SK-N-SH (cell line): ENCODE results near the gene REELD1. TPM values are rescaled to one million over a fixed set of nuclear protein-coding genes. Genes with fewer than 3 reads are reported as not detected.

Experiments
- CTCF ChIA-PET: fragments of 300-600, 350-600 bp; formaldehyde crosslinking; extraction: SDS; loops from one replicate; lab custom pipeline; 2021; lab: Yijun Ruan, JAX
- POLR2A ChIA-PET: fragments of 350-600 bp; sonication (Branson Sonifier 250); formaldehyde crosslinking; extraction: SDS; loops from one replicate; lab custom pipeline; 2020; ENCODE audit warnings: antibody characterized with exemption, inconsistent platforms; lab: Yijun Ruan, JAX
- DNase-seq: peaks from one replicate; pipeline ENCODE4 v3.0.0; 2012
- H2AFZ ChIP-seq: fragments of 200-600 bp; sonication (generic); 2 replicates; pipeline ENCODE4 v1.8.1; 2016; ENCODE audit warnings: antibody characterized with exemption, mild to moderate bottlenecking, low read depth
- H3F3A ChIP-seq: fragments of 200-600 bp; sonication (generic); replicated peaks from 2 replicates; pipeline ENCODE3; 2016; ENCODE audit warnings: antibody characterized with exemption, mild to moderate bottlenecking; ENCODE audit not compliant: insufficient read depth
- H3K27ac ChIP-seq, 2 experiments: fragments of 200-500 bp in 1 of 2; fragments of 200-600 bp in 1 of 2; sonication (Bioruptor generic) in 1 of 2; sonication (generic), shearing (Covaris generic) in 1 of 2; 2 replicates each; pipeline versions ENCODE4 v1.5.1 to v1.6.1; 2014 to 2016; ENCODE audit warnings: low read depth in 2 of 2, inconsistent platforms in 1 of 2, low read length in 1 of 2, mild to moderate bottlenecking in 1 of 2, mixed read lengths in 1 of 2
- H3K27me3 ChIP-seq: fragments of 200-600 bp; sonication (generic), shearing (Covaris generic); 2 replicates; pipeline ENCODE4 v1.6.1; 2016; ENCODE audit warnings: mixed run types; ENCODE audit not compliant: insufficient read depth
- H3K36me3 ChIP-seq, 2 experiments: fragments of 200-500 bp in 1 of 2; fragments of 200-600 bp in 1 of 2; sonication (Bioruptor generic) in 1 of 2; sonication (generic) in 1 of 2; replicated peaks in 1 of 2; 2 replicates each; pipeline versions ENCODE3 to v1.5.1; 2014 to 2016; ENCODE audit warnings: low read length in 1 of 2, mild to moderate bottlenecking in 1 of 2; ENCODE audit not compliant: insufficient read depth in 2 of 2, control insufficient read depth in 1 of 2
- H3K4me1 ChIP-seq, 2 experiments: fragments of 200-500 bp in 1 of 2; fragments of 200-600 bp in 1 of 2; sonication (Bioruptor generic) in 1 of 2; sonication (generic), shearing (Covaris generic) in 1 of 2; 2 replicates each; pipeline versions ENCODE4 v1.5.1 to v1.6.1; 2014 to 2016; ENCODE audit warnings: low read depth in 1 of 2, low read length in 1 of 2, mixed run types in 1 of 2; ENCODE audit not compliant: insufficient read depth in 2 of 2, control insufficient read depth in 1 of 2
- H3K4me2 ChIP-seq: fragments of 200-600 bp; sonication (generic), shearing (Covaris generic); 2 replicates; pipeline ENCODE4 v1.6.1; 2017; ENCODE audit warnings: mixed run types
- H3K4me3 ChIP-seq, 2 experiments: fragments of 200-500 bp in 1 of 2; fragments of 200-600 bp in 1 of 2; sonication (Bioruptor generic) in 1 of 2; sonication (generic), shearing (Covaris generic) in 1 of 2; 2 replicates each; pipeline versions ENCODE4 v1.5.1 to v1.8.1; 2014 to 2016; ENCODE audit warnings: low read depth in 2 of 2, inconsistent platforms in 1 of 2, low read length in 1 of 2, mild to moderate bottlenecking in 1 of 2, mixed read lengths in 1 of 2, moderate library complexity in 1 of 2
- H3K79me2 ChIP-seq: fragments of 200-600 bp; sonication (generic); 2 replicates; pipeline ENCODE4 v1.8.1; 2017; ENCODE audit warnings: mild to moderate bottlenecking; ENCODE audit not compliant: insufficient read depth
- H3K9ac ChIP-seq: fragments of 200-600 bp; sonication (generic); 2 replicates; pipeline ENCODE4 v1.6.1; 2017; ENCODE audit warnings: mixed run types
- H3K9me2 ChIP-seq: fragments of 200-600 bp; sonication (generic); 2 replicates; pipeline ENCODE4 v1.6.1; 2017; ENCODE audit warnings: mixed run types
- H3K9me3 ChIP-seq: fragments of 200-600 bp; sonication (generic); 2 replicates; pipeline ENCODE4 v1.6.1; 2017; ENCODE audit warnings: mixed run types, mild to moderate bottlenecking, moderate library complexity
- H4K20me1 ChIP-seq: fragments of 200-600 bp; sonication (generic); 2 replicates; pipeline ENCODE4 v1.6.1; 2017; ENCODE audit warnings: mild to moderate bottlenecking, mixed run types; ENCODE audit not compliant: insufficient read depth
- FOXJ3 ChIP-seq: sonication (generic); formaldehyde crosslinking; IDR thresholded peaks from 2 replicates; pipeline ENCODE4 v1.5.1; 2020; ENCODE audit warnings: mild to moderate bottlenecking, missing genetic modification reagents
- FOXM1 ChIP-seq: IDR thresholded peaks from 2 replicates; pipeline ENCODE4 v1.4.0; 2012; ENCODE audit warnings: low read depth, mild to moderate bottlenecking
- GABPA ChIP-seq: IDR thresholded peaks from 2 replicates; pipeline ENCODE4 v1.4.0; 2012; ENCODE audit warnings: low read depth, mild to moderate bottlenecking
- GATA2 ChIP-seq: sonication (generic); formaldehyde crosslinking; IDR thresholded peaks from 2 replicates; pipeline ENCODE4 v1.5.0; 2020; ENCODE audit warnings: mild to moderate bottlenecking, missing genetic modification reagents
- MEF2A ChIP-seq: IDR thresholded peaks from 2 replicates; pipeline ENCODE4 v1.4.0; 2012; ENCODE audit warnings: low read depth, borderline replicate concordance
- MXI1 ChIP-seq: IDR thresholded peaks from 2 replicates; pipeline ENCODE4 v1.6.1; 2012; ENCODE audit warnings: mild to moderate bottlenecking, low read depth, low read length, improper control_type of control experiment
- NRF1 ChIP-seq: IDR thresholded peaks from 2 replicates; pipeline ENCODE4 v1.6.1; 2012; ENCODE audit warnings: low read depth, mild to moderate bottlenecking, low read length
- RAD21 ChIP-seq: IDR thresholded peaks from 2 replicates; pipeline ENCODE4 v1.6.1; 2012; ENCODE audit warnings: mild to moderate bottlenecking, low read length
- RFX5 ChIP-seq: IDR thresholded peaks from 2 replicates; pipeline ENCODE4 v1.6.1; 2012; ENCODE audit warnings: mild to moderate bottlenecking, improper control_type of control experiment, low read length
- RXRA ChIP-seq: IDR thresholded peaks from 2 replicates; pipeline ENCODE4 v1.4.0; 2012; ENCODE audit warnings: low read depth, mild to moderate bottlenecking, borderline replicate concordance
- SIN3A ChIP-seq: IDR thresholded peaks from 2 replicates; pipeline ENCODE4 v1.6.1; 2012; ENCODE audit warnings: low read depth, mild to moderate bottlenecking, low read length, moderate library complexity, borderline replicate concordance
- SMC3 ChIP-seq: IDR thresholded peaks from 2 replicates; pipeline ENCODE4 v1.6.1; 2012; ENCODE audit warnings: low read depth, low read length, improper control_type of control experiment
- TAF1 ChIP-seq: IDR thresholded peaks from 2 replicates; pipeline ENCODE4 v1.6.1; 2012; ENCODE audit warnings: low read depth, mild to moderate bottlenecking, low read length, moderate library complexity, borderline replicate concordance
- YY1 ChIP-seq: IDR thresholded peaks from 2 replicates; pipeline ENCODE4 v1.4.0; 2012; ENCODE audit warnings: low read depth, mild to moderate bottlenecking
- ZBTB33 ChIP-seq: IDR thresholded peaks from 2 replicates; pipeline ENCODE4 v1.4.0; 2012; ENCODE audit warnings: low read depth, borderline replicate concordance
- WGBS: methylation state at CpG from one replicate; pipeline ENCODE4 v1.1.6; 2017; ENCODE audit warnings: low lambda C conversion rate; 5-methylcytosine and 5-hydroxymethylcytosine counted together
- polyA plus RNA-seq, 3 experiments: library from polyadenylated mRNA; depleted of rRNA; stranded (reverse); fragments of >200 nt; gene quantifications; 2 replicates each; pipeline ENCODE4 v1.2.3, GENCODE V29; 2012
- TF ChIP-seq, protein P1 (sequence below): fragments of 200-600 bp; sonication (generic); IDR thresholded peaks from 2 replicates; pipeline ENCODE4 v1.6.1; 2017; ENCODE audit warnings: antibody characterized with exemption, mild to moderate bottlenecking, moderate library complexity

The REELD1 gene
- polyA plus RNA-seq, 1 of the 3 experiments (the other 2 are of a cell fraction), result not detected

DNA sequence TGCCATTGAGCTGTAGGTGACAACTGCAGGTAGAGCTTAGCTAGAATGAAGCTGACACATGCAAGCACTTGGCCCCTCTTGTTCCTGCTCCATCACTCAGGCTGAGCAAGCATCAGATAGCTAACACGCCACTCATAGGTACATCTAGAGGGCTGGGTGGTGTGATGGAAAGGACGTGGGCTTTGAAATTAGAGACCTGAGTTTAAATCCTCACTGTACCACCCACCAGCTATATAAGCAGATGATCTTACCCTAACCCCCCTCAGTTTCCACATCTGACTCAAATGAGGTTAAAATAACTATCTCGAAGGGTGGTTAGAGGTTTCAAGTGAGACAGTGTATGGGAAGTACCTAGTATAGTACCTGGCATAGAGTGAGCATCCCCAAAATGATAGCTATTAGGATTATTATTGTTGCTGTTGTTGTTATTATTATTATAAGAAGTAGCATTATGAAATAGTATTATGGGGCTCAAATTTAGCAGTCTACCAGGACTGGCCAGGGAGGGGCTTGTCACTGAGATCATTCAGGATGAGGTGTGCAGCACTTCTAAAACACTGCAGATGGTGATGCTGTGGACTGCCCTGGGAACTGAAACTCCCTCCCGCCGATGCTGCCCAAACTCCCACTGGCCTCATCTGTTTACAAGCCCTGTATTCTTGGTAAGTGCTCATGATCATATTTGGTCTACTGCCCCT lies 59.0 kb downstream of the REELD1 start (continued):
- TF ChIP-seq, protein P1, sequence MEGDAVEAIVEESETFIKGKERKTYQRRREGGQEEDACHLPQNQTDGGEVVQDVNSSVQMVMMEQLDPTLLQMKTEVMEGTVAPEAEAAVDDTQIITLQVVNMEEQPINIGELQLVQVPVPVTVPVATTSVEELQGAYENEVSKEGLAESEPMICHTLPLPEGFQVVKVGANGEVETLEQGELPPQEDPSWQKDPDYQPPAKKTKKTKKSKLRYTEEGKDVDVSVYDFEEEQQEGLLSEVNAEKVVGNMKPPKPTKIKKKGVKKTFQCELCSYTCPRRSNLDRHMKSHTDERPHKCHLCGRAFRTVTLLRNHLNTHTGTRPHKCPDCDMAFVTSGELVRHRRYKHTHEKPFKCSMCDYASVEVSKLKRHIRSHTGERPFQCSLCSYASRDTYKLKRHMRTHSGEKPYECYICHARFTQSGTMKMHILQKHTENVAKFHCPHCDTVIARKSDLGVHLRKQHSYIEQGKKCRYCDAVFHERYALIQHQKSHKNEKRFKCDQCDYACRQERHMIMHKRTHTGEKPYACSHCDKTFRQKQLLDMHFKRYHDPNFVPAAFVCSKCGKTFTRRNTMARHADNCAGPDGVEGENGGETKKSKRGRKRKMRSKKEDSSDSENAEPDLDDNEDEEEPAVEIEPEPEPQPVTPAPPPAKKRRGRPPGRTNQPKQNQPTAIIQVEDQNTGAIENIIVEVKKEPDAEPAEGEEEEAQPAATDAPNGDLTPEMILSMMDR, result no peak
- TF ChIP-seq RAD21, result no peak

- DNase-seq, result no peak
- H3K9me3 ChIP-seq, result no peaks in the 10 kb centered on the region
- H4K20me1 ChIP-seq, result no peaks in the 10 kb centered on the region
- H3K4me2 ChIP-seq, result no peak overlapping the region
- no peak overlapping the region for H3K27ac ChIP-seq
- no peak overlapping the region for H2AFZ ChIP-seq
- POLR2A ChIA-PET, result no interaction called here
- H3K9ac ChIP-seq, result no peak overlapping the region
- no peak overlapping the region for H3K4me3 ChIP-seq
- H3F3A ChIP-seq, result no peaks in the 10 kb centered on the region
- no peaks in the 10 kb centered on the region for H3K36me3 ChIP-seq
- 100% methylated on average over 1 of the region's 1 CpG for WGBS
- no peaks in the 10 kb centered on the region for H3K9me2 ChIP-seq
- no peaks in the 10 kb centered on the region for H3K79me2 ChIP-seq
- no peaks in the 10 kb centered on the region for H3K27me3 ChIP-seq
- TF ChIP-seq ZBTB33, result no peak
- no peak for TF ChIP-seq SMC3
- no peak for TF ChIP-seq SIN3A
- no peak for TF ChIP-seq RXRA
- CTCF ChIA-PET, result no interaction called here
- H3K4me1 ChIP-seq, result no peaks in the 10 kb centered on the region
Measured at GRCh38 chr4:146274774-146275173, 60.4 kb downstream of the REELD1 start.

DNA sequence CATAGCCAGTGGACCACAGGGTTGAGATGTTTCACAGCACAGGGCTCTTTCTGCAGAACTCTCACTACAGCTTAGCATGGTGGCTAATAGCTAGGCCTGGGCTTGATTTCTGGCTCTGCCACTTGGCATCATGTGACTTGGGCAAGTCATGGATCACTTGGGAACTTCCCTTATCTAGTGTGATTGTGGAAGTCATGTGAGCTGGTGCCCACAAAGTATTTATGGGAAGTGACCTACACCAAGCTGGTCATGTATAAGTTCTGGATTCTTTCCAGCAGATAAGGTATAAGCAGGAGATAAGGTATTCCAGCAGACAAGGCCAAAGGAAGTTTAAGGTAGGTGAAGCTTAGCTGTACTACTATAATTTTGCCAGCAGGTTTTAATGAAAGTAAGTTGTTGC lies 61.0 kb downstream of the REELD1 start:
- ChIA-PET CTCF (interaction anchor here (0.6 kb wide), 1 partner anchor 262 kb away, joined by 3 read pairs; no protein-coding TSS in a partner anchor), POLR2A (no interaction called here)
- H2AFZ ChIP-seq, result no peak overlapping the region
- H3K27me3 ChIP-seq, result no peaks in the 10 kb centered on the region
- H4K20me1 ChIP-seq, result no peaks in the 10 kb centered on the region
- H3K79me2 ChIP-seq, result no peaks in the 10 kb centered on the region
- TF ChIP-seq MXI1, result no peak
- no peak for TF ChIP-seq YY1
- TF ChIP-seq FOXJ3, result no peak
- no peak for TF ChIP-seq NRF1
- TF ChIP-seq MEF2A, result no peak
- no peak for TF ChIP-seq FOXM1
- no peak for TF ChIP-seq GATA2
- TF ChIP-seq RFX5, result no peak
- no peak for TF ChIP-seq TAF1
- TF ChIP-seq SMC3, result no peak
- no peak for TF ChIP-seq GABPA
- no peak overlapping the region for H3K9ac ChIP-seq
- H3K4me1 ChIP-seq, result no peaks in the 10 kb centered on the region
- no peaks in the 10 kb centered on the region for H3K9me2 ChIP-seq
- no peaks in the 10 kb centered on the region for H3F3A ChIP-seq
- H3K4me2 ChIP-seq, result no peak overlapping the region
- no peak overlapping the region for H3K4me3 ChIP-seq
- DNase-seq, result no peak
- no peaks in the 10 kb centered on the region for H3K36me3 ChIP-seq
- H3K27ac ChIP-seq, result no peak overlapping the region
- no peaks in the 10 kb centered on the region for H3K9me3 ChIP-seq
